Uterus (tissue), 2 donors: ENCODE results near the gene XYLT1.

Experiments used
- POLR2A ChIP-seq, 2 donors: fragments of 450-650 bp; IDR thresholded peaks; one replicate each; pipeline ENCODE4 v1.6.1; 2016; ENCODE audit warnings: antibody characterized with exemption in 2 of 2, mild to moderate bottlenecking in 1 of 2, moderate library complexity in 1 of 2
- TF ChIP-seq, protein P1 (sequence below), 4 experiments: fragments of 200-600 bp in 2 of 4; fragments of 450-650 bp in 2 of 4; sonication (generic) in 2 of 4; IDR thresholded peaks; one replicate each; pipeline ENCODE4 v1.5.1; 2016 to 2019; ENCODE audit warnings: antibody characterized with exemption in 4 of 4, mild to moderate bottlenecking in 2 of 4, moderate library complexity in 1 of 4

DNA sequence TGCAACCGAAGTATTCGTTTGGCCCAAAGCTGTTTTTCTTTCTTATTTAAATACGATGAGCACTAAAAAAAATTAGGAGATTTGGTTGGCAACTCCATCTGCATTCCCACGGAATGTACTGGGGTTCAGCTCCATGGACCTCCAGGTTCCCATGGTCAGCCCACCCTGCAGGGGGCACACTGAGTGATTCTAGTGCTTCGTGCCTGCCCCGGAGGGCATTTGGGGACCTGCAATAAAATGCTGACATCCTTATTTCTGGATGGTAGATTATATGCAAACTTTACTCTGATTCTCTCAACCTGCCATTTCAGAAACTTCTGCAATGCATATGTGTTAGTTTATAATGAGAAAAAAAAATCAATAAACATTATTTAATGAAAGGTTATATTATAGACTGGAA lies 339.4 kb downstream of the XYLT1 start:
- TF ChIP-seq POLR2A (IDR thresholded peaks at IDR 0.05): no peak
- TF ChIP-seq, protein P1, sequence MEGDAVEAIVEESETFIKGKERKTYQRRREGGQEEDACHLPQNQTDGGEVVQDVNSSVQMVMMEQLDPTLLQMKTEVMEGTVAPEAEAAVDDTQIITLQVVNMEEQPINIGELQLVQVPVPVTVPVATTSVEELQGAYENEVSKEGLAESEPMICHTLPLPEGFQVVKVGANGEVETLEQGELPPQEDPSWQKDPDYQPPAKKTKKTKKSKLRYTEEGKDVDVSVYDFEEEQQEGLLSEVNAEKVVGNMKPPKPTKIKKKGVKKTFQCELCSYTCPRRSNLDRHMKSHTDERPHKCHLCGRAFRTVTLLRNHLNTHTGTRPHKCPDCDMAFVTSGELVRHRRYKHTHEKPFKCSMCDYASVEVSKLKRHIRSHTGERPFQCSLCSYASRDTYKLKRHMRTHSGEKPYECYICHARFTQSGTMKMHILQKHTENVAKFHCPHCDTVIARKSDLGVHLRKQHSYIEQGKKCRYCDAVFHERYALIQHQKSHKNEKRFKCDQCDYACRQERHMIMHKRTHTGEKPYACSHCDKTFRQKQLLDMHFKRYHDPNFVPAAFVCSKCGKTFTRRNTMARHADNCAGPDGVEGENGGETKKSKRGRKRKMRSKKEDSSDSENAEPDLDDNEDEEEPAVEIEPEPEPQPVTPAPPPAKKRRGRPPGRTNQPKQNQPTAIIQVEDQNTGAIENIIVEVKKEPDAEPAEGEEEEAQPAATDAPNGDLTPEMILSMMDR (IDR thresholded peaks at IDR 0.05): no peak
